ENCODE data around the gene PDE4D.

PDE4D gene

DNA sequence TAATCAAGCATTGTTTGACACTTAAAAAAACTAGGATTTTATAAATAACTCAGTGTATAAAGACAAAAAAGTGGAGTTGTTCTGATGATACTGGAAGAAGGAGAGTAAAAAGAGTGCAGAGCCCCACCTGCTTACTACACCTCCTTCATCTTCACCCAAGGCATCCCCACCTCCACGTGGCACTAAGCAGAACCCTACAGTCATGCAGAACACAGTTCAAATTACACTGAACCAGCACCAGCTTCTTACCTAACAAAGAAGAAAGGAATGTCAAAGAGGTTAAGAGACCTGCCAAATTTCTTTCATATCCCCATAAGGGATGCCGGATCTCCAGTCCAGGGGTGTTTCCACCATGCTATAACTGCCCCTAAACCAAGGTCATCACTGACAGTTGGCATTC, 55.5 kb downstream of the PDE4D start:
- no peak for DNase-seq

- no peak for DNase-seq
Measured at GRCh38 chr5:59837071-59837470, 56.5 kb downstream of the PDE4D start.

- DNase-seq = no peak
Measured at GRCh38 chr5:59835800-59836199, 57.7 kb downstream of the PDE4D start.

DNA sequence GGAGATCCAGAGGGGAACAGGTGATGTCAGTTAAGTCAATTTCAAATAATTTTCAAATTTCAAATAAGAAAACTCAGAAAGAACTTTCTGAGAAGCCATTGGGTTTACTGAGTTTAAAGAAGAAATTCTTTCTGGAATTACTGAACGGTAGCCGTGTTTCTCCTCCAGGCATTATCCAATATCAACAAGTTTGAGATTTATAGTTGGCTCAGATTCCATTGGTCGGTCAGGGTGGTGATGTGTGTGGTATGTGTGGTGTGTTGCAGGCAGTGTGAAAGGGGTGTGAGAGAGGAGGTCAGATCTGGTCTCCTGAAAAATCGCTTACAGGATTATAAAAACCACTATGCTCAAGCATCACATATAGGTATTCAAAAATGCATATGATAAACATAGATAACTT, 60.1 kb downstream of the PDE4D start:
- no peak for DNase-seq

DNA sequence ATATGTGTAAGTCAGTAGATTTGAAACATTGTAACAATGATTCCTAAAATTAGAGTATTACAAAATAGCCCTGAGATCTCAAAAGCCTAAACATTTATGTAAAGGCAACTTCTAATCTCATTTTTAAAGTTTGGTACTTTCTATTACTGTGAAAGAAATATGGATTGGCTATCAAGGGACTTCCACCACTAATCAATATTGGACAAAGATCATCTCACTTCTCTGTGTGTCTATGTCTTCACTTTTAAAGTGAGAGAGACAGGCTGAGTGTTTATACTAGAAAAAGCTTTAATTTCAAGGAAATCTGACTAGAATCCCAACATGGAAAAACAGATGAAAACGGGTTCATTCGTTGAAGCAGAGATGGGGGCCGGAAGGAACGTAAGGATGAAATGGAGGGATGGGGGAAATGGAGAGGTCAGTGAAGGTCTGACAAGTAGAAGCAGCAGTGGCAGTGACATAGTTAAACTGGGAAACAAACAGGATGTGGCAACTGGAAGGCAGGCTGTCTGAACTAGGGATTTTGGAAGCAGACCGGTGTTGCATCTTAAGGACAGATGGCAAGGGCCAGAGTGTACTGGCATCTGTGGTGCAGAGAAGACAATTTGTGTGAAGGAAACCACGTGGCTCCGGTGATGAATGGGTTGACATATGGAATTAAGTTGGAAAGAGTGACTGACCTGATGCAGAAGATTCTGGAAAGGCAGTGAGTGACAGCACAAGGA, 60.8 kb downstream of the PDE4D start:
- DNase-seq = no peak

DNA sequence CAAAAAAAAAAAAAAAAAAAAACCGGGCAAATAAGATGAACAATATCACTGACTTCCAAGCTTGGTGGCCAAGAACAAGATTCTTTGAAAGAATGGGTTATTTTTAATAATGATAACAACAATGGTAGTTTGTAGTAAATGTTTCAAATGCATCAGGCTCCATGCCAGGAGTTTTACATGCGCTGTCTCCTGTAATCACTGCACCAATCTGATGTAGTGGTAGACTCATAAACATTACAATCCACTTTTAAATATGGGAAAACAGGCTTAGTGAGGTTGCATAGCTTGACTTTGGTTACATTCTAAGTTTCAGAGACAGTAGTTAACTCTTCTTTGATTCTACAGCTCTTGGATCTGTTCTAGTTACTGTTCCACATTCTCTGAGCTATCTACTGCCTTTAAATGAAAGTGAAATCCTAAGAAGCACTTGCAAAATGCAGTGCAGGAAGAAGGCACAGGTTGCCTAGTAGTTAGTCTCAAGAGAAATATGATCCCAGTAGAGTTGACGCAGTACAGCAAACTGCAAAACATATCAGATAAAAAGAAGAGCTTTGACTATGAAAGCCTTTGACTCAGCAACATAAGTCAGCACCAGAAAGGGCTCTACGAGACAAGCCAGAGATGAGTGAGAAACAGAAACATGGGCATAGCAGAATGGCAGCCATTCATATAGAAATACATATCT, 62.1 kb downstream of the PDE4D start:
- no peak for DNase-seq

- no peak for DNase-seq
Measured at GRCh38 chr5:59830536-59831200, 62.9 kb downstream of the PDE4D start.

- no peak for DNase-seq
Measured at GRCh38 chr5:59829922-59830321, 63.6 kb downstream of the PDE4D start.

DNA sequence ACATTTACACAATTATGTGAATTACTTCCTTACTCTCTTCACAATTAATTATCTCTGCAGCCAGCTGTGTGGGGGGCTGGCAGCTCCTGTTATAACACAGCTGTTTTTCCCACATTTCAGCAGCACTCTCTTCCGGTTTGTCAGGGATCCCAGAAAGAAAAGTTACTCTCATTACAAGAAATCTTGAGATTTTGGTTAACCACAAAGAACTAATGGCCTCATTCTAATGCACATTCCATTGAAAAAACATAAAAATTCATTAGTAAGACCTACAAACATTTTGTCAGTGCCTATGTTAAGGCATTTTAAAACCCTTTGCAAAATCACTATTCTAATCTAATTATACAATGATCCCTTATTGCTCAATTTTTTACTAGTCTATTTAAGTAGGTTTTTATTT, 64.1 kb downstream of the PDE4D start:
- DNase-seq = no peak

- no peak for DNase-seq
Measured at GRCh38 chr5:59828623-59829022, 64.9 kb downstream of the PDE4D start.

DNA sequence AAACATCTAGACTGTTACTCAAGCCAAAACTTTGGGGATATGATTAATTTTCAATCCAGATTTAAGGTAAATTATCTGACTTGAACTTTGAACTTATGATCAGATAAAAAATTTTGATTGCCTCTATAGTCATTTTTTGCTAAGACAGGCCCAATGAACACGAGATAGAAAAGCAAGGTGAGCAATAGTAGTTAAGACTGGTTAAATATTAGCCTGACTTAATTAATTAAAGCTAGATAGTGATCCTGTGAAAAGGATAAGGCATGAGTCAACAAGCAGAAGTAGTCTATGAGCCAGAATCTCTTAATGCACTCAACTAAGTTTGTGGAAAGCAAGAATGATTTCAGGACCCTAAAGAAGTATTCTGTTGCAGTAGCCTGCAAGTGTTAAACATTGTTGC, 66.5 kb downstream of the PDE4D start:
- no peak for DNase-seq

- DNase-seq = no peak
Measured at GRCh38 chr5:59823420-59823819, 70.1 kb downstream of the PDE4D start.

DNA sequence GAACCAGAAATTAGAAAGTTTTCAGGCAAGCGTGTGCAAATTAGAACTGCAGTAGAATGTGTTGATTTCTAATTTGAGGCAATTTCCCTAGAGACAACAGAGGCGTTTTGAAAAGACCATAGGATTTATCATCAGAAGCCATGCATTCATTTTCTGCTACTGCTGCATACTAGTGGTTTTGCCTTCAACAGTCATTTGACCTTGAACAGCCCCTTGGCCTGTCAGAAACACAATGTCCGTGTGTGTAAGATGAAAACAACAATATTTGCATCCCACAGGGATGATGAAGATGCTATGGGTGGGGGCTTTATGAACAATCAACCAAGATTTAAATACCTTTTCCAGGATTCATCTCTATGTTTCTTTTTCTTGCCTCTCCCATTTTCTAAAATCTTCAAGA, 73.7 kb downstream of the PDE4D start:
- no peak for DNase-seq

DNA sequence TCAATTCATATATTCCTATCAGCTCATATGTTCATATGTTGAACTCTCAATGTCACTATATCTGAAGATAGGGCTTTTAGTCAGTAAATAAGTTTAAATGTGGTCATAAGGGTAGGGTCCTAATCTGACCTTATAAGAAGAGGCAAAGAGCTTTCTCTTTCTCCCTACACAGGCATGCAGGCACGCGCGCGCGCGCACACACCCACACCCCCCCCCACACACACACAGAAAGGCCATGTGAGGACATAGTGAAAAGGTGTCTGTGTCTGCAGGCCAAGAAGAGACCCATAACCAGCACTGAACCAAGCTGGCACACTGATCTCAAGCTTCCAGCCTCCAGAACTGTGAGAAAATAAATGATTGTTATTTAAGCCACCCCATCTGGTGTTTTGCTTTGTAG, 76.0 kb downstream of the PDE4D start:
- DNase-seq = no peak

- no peak for DNase-seq
Measured at GRCh38 chr5:59816654-59817300, 76.7 kb downstream of the PDE4D start.

DNA sequence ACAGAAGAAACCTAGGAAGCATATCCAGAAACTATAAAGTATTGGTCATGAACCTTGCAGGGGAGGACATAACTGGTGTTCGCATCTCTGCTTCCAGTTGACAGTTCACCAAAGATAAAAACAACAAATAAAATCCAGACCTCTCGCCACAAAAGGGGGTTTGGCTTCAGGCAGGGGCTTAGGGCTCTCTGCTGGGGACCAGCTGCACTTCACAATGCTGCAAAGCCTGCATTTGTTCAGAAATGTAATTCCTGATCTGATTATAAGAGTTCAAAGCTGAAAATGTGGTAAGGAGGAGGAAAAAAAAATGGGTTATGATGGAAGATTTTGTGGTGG, 79.0 kb downstream of the PDE4D start:
- no peak for DNase-seq

DNA sequence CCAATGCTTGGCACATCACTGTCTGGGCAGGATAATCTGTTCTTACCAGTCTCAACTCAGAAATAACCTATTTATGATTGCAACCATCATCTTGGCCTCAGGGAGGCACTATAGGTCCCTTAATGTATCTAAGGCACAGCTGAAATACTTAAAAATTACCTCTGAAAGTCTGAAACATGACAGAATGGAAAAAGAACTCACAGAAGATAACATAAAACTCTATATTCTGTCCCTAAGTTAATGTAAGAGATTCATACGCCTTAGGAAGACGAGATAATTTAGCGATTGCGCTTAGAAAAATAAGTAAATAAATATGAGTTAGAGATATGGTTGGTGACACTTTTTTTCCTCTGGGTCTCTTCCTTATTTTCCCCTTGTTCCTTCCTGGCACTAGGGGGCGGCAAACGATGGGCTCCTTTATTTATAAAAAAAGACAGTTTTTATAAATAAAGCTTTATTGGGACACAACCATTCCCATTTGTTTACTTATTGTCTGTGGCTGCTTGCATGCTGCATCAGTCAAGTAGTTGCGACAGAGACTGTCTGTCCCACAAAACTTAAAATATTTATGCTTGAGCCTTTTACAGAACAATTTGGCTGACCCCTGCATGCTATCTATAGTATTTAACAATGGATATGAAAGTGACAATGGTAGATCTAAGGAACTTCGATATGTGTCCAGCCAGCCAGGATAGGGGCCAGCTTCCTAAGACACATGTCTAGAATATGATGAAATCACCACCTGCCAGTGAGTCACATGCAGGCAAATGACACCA, 79.6 kb downstream of the PDE4D start:
- DNase-seq = peak; percentile 22

- DNase-seq = peak; percentile 7
Measured at GRCh38 chr5:59810041-59810440, 83.5 kb downstream of the PDE4D start.

GRCh38 chr5:59807806-59808205, 85.7 kb downstream of the PDE4D start:
- no peak for DNase-seq

GRCh38 chr5:59800347-59800893, 93.1 kb downstream of the PDE4D start:
- no peak for DNase-seq

GRCh38 chr5:59799668-59800346, 93.7 kb downstream of the PDE4D start:
- no peak for DNase-seq

Measured in NCI-H2081 treated with DMSO at 0.1 percent for 48 hours (cell line).